ENCODE data around the gene TMA7B.

TMA7B gene

GRCh38 chr22:39937906-39938305 is 22.3 kb upstream of the TMA7B start:
- in situ Hi-C loops (cut with MboI; ENCODE audit: low sequenced_read_pairs, unreplicated experiment): no loop called here
- DNase-seq (ENCODE audit: low spot score): no peak
- no peak for TF ChIP-seq CTCF (IDR thresholded peaks at IDR 0.05; ENCODE audit: borderline replicate concordance, control extremely low read depth, extremely low read depth, insufficient read depth, missing control alignments)

- in situ Hi-C loops (cut with MboI; ENCODE audit: low sequenced_read_pairs, unreplicated experiment): no loop called here
- no peak for TF ChIP-seq CTCF (IDR thresholded peaks at IDR 0.05; ENCODE audit: borderline replicate concordance, control extremely low read depth, extremely low read depth, insufficient read depth, missing control alignments)
These were observed 21.6 kb upstream of the TMA7B start for GRCh38 chr22:39938509-39939111.

GRCh38 chr22:39939830-39940229 is 20.4 kb upstream of the TMA7B start:
- in situ Hi-C loops (cut with MboI; ENCODE audit: low sequenced_read_pairs, unreplicated experiment): loop anchor here (10.0 kb wide), 1 partner anchor 405 kb away; the partner anchor contains the start of gene RPS19BP1
- no peak for TF ChIP-seq CTCF (IDR thresholded peaks at IDR 0.05; ENCODE audit: borderline replicate concordance, control extremely low read depth, extremely low read depth, insufficient read depth, missing control alignments)
- DNase-seq (ENCODE audit: low spot score): no peak

More at GRCh38 chr22:39938509-39939111, 21.6 kb upstream of the TMA7B start:
- DNase-seq (ENCODE audit: low spot score): no peak

- in situ Hi-C loops (cut with MboI; ENCODE audit: low sequenced_read_pairs, unreplicated experiment): loop anchor here (10.0 kb wide), 1 partner anchor 406 kb away; the partner anchor contains the start of gene RPS19BP1
- no peak for TF ChIP-seq CTCF (IDR thresholded peaks at IDR 0.05; ENCODE audit: borderline replicate concordance, control extremely low read depth, extremely low read depth, insufficient read depth, missing control alignments)
- peak; percentile 41 for DNase-seq (ENCODE audit: low spot score)
These were observed 19.4 kb upstream of the TMA7B start for GRCh38 chr22:39940757-39941305.

- in situ Hi-C loops (cut with MboI; ENCODE audit: low sequenced_read_pairs, unreplicated experiment): loop anchor here (10.0 kb wide), 1 partner anchor 407 kb away; the partner anchor contains the start of gene RPS19BP1
- TF ChIP-seq CTCF (IDR thresholded peaks at IDR 0.05; ENCODE audit: borderline replicate concordance, control extremely low read depth, extremely low read depth, insufficient read depth, missing control alignments): no peak
- no peak for DNase-seq (ENCODE audit: low spot score)
These were observed 18.6 kb upstream of the TMA7B start for GRCh38 chr22:39941601-39942000.

- in situ Hi-C loops (cut with MboI; ENCODE audit: low sequenced_read_pairs, unreplicated experiment): loop anchor here (10.0 kb wide), 1 partner anchor 408 kb away; the partner anchor contains the start of gene RPS19BP1
- no peak for TF ChIP-seq CTCF (IDR thresholded peaks at IDR 0.05; ENCODE audit: borderline replicate concordance, control extremely low read depth, extremely low read depth, insufficient read depth, missing control alignments)
- DNase-seq (ENCODE audit: low spot score): no peak
These were observed 17.6 kb upstream of the TMA7B start for GRCh38 chr22:39942439-39943230.
